ENCODE measurements around the gene ZBTB12.
"Not testable (repeated sequence)": the region's sequence is repeated elsewhere in the genome, so short reads cannot be mapped to it uniquely, and the experiment has no call there.

ZBTB12 gene

DNA sequence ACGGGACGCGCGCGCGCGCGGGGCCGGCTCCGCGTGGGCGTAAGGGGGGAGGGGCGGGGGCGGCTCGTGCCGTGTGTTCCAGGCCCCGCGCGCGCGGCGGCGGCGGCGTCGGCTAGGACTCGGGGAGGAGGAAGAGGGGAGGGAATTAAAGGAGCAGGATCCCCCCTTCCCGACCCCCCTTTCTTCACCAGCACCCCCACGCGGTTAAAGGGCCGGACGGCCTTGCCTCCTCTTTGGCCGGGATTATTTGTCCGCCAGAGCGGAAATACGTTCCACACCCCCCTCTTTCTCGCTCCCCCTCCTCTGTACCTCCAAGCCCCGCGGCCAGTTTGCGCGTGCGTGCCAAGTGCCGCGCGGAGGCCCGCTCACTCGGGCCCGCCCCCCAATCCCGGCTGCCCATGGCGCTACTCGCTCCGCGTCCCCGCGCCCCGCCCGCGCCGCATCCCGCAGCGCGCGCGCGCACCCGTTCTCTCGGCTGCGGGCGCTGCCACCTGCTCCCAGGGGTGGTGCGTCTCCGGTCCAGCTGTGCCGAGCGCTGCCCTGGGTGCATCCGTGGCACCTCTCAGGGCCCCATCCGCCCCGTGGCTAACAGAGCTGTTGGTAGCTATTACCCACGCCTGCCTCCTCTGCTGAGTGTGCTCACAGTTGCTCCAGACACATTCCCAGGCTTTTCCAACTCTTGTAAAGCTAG, at the start of gene ZBTB12:
ZBTB12 (minus strand) TSS at position 134 of the 691 bp plus-strand sequence. CDS start 781 bp downstream, outside the sequence.
- DNase-seq (ENCODE audit: low read depth, low spot score), result peak; percentile 98

- DNase-seq (ENCODE audit: low read depth, low spot score), result no peak
Measured at GRCh38 chr6:31949926-31950548, 48.2 kb upstream of the ZBTB12 start.

DNA sequence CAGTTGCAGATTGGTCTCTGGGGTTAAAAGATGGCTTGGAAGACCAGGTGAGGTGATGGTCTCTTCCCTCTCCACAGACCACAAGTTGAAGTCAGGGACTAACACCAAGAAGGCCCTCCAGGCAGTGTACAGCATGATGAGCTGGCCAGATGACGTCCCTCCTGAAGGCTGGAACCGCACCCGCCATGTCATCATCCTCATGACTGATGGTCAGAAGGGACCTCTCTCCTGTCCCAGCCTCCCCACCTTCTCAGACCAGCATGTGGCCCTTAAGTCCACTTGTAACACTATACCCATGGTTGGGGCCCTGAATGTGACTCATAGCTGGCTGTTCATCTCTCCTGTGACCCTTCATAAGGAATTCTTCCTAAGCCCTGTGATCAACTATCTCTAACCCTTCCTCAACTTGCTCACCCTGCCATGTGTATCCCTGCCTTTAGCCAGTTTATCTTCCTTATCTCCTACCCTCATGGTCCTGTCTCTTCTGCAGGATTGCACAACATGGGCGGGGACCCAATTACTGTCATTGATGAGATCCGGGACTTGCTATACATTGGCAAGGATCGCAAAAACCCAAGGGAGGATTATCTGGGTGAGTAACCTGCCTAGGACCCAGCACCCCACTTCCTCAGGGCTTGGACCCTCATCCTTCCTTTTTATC, 47.0 kb upstream of the ZBTB12 start:
- no peak for DNase-seq (ENCODE audit: low read depth, low spot score)

DNA sequence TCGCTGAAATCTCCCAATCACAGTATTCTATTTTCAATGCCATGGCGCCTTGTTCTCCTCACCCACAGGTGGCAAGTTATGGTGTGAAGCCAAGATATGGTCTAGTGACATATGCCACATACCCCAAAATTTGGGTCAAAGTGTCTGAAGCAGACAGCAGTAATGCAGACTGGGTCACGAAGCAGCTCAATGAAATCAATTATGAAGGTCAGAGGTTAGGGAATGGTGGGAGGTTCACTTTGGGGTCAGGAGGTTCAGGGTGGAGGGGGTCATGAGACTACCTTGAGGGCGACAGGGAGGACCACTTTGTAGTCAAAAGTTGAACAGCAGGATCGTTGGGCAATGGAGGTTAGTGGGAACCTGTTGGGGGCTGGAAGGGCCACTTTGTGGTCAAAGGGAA, 46.4 kb upstream of the ZBTB12 start:
- DNase-seq (ENCODE audit: low read depth, low spot score), result no peak

- DNase-seq (ENCODE audit: low read depth, low spot score), result no peak
Measured at GRCh38 chr6:31947864-31948263, 46.0 kb upstream of the ZBTB12 start.

DNA sequence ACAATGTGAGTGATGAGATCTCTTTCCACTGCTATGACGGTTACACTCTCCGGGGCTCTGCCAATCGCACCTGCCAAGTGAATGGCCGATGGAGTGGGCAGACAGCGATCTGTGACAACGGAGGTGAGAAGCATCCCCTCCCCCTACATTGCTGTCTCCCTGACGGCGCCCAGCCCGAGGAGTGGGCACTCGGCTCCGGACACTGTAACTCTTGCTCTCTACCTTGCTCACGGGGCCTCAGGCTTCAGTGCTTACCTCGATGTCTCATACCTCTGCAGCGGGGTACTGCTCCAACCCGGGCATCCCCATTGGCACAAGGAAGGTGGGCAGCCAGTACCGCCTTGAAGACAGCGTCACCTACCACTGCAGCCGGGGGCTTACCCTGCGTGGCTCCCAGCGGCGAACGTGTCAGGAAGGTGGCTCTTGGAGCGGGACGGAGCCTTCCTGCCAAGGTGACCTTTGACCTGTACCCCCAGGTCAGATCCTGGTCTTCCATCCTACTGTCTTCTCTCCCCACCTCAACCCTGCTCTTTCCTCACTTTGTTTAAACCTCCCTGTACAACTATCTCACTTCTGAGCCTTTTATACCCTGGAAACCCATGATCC, 45.3 kb upstream of the ZBTB12 start:
- no peak for DNase-seq (ENCODE audit: low read depth, low spot score)

- DNase-seq (ENCODE audit: low read depth, low spot score), result no peak
Measured at GRCh38 chr6:31946370-31946885, 44.5 kb upstream of the ZBTB12 start.

GRCh38 chr6:31945507-31946369, 43.9 kb upstream of the ZBTB12 start, which contains the start of gene CFB:
TSS of gene CFB (plus strand) at chr6:31946095. CDS start at chr6:31946222, 127 bp downstream.
- peak; percentile 72 for DNase-seq (ENCODE audit: low read depth, low spot score)

- DNase-seq (ENCODE audit: low read depth, low spot score), result no peak
Measured at GRCh38 chr6:31945154-31945506, 43.2 kb upstream of the ZBTB12 start.

DNA sequence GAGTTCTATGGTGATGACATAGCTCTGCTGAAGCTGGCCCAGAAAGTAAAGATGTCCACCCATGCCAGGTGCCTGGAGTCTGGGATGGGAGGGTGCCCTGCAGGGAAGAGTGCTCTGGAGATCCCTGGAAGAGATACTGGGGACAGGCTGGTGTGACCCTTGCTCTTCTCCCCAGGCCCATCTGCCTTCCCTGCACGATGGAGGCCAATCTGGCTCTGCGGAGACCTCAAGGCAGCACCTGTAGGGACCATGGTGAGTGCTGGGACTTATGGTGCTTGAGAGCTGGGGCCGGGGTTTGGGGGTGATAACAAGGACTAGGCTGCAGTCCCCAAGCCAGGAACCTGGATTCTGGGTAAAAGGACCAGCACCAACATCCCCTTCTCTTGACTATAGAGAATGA, 41.9 kb upstream of the ZBTB12 start:
- DNase-seq (ENCODE audit: low read depth, low spot score), result no peak

DNA sequence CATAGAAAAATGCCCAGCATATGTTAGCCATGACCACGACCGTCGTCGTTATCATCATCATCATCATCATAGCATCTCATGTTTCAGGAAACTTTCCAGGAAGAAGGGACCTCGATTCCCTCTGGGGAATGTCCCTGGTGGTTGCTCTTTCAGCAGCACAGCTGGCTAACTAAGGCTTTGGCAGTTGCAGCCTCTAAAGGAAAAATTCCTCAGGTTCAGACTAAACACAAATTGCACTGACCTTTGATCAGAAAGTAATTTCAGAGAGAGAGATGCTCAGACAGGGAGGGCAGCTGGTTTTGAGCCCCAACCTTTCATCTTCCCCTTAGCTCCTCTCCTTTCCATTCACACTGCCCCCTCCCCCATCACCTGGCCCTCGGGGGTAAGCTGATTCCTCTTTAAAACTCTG, 38.4 kb upstream of the ZBTB12 start:
- DNase-seq (ENCODE audit: low read depth, low spot score), result peak; percentile 20

GRCh38 chr6:31935823-31936222, 33.9 kb upstream of the ZBTB12 start:
- no peak for DNase-seq (ENCODE audit: low read depth, low spot score)

DNA sequence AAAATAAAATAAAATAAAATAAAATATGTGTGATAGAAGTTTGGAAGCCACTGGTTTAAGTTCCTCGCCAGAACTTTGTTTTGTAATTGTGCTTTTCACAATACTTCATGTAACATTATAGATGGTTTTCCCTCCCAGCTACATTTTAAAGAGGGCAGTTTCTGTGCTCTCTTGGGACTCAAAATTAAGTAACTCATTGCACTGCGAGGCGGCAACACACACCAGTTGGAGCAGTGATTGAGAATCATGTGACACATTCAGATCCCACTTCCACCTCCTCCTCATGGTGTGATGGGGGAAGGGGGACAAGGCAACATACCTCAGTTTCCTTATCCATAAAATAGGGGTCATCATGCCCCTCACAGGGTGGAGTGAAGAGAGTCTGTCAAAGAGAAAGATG, 33.1 kb upstream of the ZBTB12 start:
- no peak for DNase-seq (ENCODE audit: low read depth, low spot score)

GRCh38 chr6:31933537-31933936, 31.7 kb upstream of the ZBTB12 start:
- no peak for DNase-seq (ENCODE audit: low read depth, low spot score)

DNA sequence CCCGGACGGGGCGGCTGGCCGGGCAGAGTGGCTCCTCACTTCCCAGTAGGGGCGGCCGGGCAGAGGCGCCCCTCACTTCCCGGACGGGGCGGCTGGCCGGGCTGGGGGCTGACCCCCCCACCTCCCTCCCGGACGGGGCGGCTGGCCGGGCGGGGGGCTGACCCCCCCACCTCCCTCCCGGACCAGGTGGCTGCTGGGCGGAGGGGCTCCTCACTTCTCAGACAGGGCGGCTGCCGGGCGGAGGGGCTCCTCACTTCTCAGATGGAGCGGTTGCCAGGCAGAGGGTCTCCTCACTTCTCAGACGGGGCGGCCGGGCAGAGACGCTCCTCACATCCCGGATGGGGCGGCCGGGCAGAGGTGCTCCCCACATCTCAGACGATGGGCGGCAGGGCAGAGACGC, 30.3 kb upstream of the ZBTB12 start:
- not testable (repeated sequence) for DNase-seq (ENCODE audit: low read depth, low spot score)

DNA sequence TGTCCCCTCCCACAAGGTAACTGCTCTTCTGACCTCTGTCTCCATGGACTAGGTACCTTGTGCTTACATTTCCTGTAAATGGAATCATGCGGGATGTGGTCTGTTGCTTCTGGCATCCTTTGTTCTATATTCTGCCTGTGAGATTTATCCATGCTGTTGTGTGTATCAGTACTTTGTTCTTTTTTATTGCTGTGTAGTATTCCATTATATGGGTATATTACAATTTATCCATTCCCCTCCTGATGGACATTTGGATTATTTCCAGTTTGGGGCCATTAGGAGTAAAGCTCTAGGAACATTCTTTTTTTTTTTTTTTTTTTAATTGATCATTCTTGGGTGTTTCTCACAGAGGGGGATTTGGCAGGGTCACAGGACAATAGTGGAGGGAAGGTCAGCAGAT, 29.1 kb upstream of the ZBTB12 start:
- DNase-seq (ENCODE audit: low read depth, low spot score), result no peak

DNA sequence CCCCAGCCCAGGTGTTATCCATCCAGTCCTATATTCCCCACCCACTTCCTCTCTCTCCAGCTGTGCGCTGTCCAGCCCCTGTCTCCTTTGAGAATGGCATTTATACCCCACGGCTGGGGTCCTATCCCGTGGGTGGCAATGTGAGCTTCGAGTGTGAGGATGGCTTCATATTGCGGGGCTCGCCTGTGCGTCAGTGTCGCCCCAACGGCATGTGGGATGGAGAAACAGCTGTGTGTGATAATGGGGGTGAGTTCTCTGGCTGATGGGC, 26.7 kb upstream of the ZBTB12 start:
- no peak for DNase-seq (ENCODE audit: low read depth, low spot score)

- DNase-seq (ENCODE audit: low read depth, low spot score), result no peak
Measured at GRCh38 chr6:31927863-31928671, 26.2 kb upstream of the ZBTB12 start.

DNA sequence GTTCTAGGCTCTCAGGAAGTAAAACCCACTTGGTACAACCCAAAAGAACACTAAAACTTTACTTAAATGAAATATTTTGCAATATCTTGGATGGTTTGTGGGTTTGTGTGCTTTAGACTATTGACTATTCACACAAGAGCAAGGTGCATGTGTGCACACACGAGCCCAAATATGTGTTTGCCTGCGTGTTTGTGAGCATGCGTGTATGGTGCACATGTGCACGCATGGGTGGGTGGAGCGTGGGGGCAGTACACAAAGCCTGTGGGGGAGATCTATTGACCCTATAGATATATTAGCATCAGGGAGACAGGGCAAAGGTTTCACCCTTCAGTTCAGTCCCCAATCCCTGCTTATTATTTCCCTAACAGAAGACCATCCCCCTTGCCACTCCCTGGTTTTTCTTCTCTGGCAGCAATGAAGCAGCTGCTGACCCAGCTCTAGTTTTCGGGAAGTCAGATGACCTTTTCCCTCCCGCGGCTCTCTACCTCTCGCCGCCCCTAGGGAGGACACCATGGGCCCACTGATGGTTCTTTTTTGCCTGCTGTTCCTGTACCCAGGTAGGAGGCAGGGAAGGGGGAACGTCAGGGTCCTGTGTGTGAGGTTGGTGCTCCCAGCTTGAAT, 25.5 kb upstream of the ZBTB12 start, which contains the start of gene C2:
C2 (plus strand) TSS at position 476 of the 621 bp plus-strand sequence; CDS start at position 512, 36 bp downstream.
- no peak for DNase-seq (ENCODE audit: low read depth, low spot score)

DNA sequence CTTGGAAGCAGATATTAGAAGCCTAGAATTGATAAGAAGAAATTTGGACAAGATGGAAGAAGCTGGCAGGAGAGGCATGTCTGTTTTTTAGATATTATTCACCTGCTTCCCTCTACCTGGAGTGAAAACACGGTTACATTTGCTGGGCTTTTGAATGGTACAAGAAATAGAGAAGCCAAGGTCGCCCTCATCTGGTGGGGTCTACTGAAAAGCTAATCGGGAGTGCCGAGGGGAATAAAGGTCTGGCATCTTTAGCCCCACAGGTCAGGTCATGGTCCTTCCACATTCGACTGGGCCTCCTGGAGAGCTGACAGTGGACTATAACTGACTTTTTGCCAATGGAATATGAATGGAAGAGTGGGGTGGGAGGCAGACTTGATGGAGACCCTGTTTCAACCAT, 21.1 kb upstream of the ZBTB12 start:
- no peak for DNase-seq (ENCODE audit: low read depth, low spot score)

Measured in astrocyte of the hippocampus (primary cell).